Coronary artery (tissue), 2 donors: ENCODE results near the gene NRDE2.
"Not testable (repeated sequence)": the region's sequence is repeated elsewhere in the genome, so short reads cannot be mapped to it uniquely, and the experiment has no call there.

Experiments used
- DNase-seq: peaks from one replicate; pipeline ENCODE4 v3.0.0-alpha.2; 2017; ENCODE audit warnings: low spot score
- H3K27ac ChIP-seq, 2 donors: fragments of 200-600 bp; sonication (generic); one replicate each; pipeline ENCODE4 v1.5.1; 2016 to 2019
- H3K4me3 ChIP-seq: fragments of 200-600 bp; sonication (generic); 2 replicates; pipeline ENCODE4 v1.5.1; 2016; ENCODE audit warnings: mild to moderate bottlenecking, moderate library complexity
- CTCF ChIP-seq: fragments of 200-600 bp; sonication (generic); IDR thresholded peaks from one replicate; pipeline ENCODE4 v1.5.1; 2019; ENCODE audit warnings: antibody characterized with exemption

NRDE2 gene

DNA sequence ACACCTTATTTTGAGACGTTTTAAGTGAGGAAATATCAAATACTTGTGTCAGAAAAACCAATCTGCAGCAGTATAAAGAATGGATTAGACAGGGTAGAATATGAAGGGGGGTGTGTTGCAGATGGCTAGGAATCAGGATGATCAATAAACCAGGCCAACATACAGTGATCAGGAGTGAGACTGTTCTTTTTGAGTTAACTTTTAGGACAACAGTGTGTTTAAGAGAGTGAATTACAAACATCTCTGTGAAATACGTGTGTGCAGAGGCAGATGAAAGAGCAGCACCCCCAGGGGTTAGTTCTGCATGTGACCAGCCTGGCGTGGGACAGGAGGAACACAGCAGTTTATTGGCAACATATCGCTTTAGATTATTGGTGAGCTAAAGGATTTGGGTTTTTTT is 10.6 kb upstream of the NRDE2 start:
- no peak for TF ChIP-seq CTCF
- no peak overlapping the region for H3K27ac ChIP-seq
- no peak overlapping the region for H3K4me3 ChIP-seq
- DNase-seq = no peak

- no peak for TF ChIP-seq CTCF
- DNase-seq = no peak
- Histone ChIP-seq H3K27ac (no peak overlapping the region), H3K4me3 (no peak overlapping the region)
Measured at GRCh38 chr14:90341784-90342183, 10.0 kb upstream of the NRDE2 start.

GRCh38 chr14:90341232-90341631 is 9.5 kb upstream of the NRDE2 start:
- not testable (repeated sequence) for DNase-seq, H3K4me3 ChIP-seq, H3K27ac ChIP-seq

DNA sequence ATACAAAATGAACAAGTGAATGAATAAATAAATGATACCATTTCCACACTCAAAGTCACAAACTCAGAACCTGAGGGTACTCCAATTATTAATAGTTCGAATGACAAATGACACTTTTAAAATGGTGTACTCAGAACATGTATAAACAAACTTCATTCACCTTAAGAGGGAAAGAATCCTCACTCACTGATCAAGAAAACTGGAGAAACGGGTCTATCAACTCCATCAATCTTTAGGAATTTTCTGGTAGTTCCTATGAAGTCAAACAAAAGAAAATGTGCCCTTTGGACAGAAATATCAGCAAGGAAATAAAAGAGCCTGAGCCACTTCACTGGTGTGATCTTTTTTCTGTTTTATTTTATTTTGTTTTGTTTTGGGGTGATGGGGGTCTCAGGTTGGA is 5.2 kb upstream of the NRDE2 start:
- no peak for DNase-seq
- Histone ChIP-seq H3K27ac (no peak overlapping the region), H3K4me3 (no peak overlapping the region)
- TF ChIP-seq CTCF = no peak

- H3K4me3 ChIP-seq = no peak overlapping the region
- H3K27ac ChIP-seq = no peak overlapping the region
- TF ChIP-seq CTCF = no peak
- no peak for DNase-seq
Measured at GRCh38 chr14:90336401-90336800, 4.7 kb upstream of the NRDE2 start.

DNA sequence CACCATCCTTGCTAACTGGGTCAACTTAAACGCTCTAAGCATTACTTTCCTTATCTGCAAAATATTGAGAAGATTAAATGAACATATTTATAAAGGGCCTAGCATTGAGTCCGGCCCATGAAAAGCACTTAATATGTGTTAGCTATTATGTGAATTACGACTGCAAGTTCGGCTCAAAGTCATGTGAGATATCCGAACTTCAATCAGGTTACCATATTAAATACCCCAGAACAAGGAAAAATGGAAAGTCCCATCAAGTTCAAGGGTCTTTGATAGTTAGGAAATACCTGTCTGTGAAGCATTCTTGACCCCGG is 487 bp upstream of the NRDE2 start:
- no peak for TF ChIP-seq CTCF
- no peak for DNase-seq
- Histone ChIP-seq H3K4me3 (peak overlapping the region; percentile 85), H3K27ac (peak overlapping the region; percentile 89)

GRCh38 chr14:90330203-90331196 is 1.2 kb downstream of the NRDE2 start:
- Histone ChIP-seq H3K4me3 (peak overlapping the region; percentile 85), H3K27ac (no peak overlapping the region)
- TF ChIP-seq CTCF = no peak

More at GRCh38 chr14:90330203-90331196, 1.2 kb downstream of the NRDE2 start:
- DNase-seq = no peak
